HPDE6-E6E7 (cell line): ENCODE measurements around the gene TWIST2.

Source experiments
- DNase-seq: peaks from one replicate; pipeline ENCODE4 v3.0.0; 2011; ENCODE audit warnings: missing footprints; ENCODE audit errors: extremely low spot score

The TWIST2 gene

GRCh38 chr2:238890618-238891456 is 43.0 kb downstream of the TWIST2 start:
- no peak for DNase-seq

- no peak for DNase-seq
Observed at GRCh38 chr2:238891457-238892203, 43.7 kb downstream of the TWIST2 start.

GRCh38 chr2:238892204-238892500 is 44.3 kb downstream of the TWIST2 start:
- no peak for DNase-seq

GRCh38 chr2:238892796-238893195 is 44.9 kb downstream of the TWIST2 start:
- DNase-seq = no peak

GRCh38 chr2:238893349-238894000 is 45.6 kb downstream of the TWIST2 start:
- no peak for DNase-seq

- DNase-seq = no peak
Observed at GRCh38 chr2:238894226-238894949, 46.5 kb downstream of the TWIST2 start.

GRCh38 chr2:238894950-238895298 is 47.0 kb downstream of the TWIST2 start:
- DNase-seq = no peak

- no peak for DNase-seq
Observed at GRCh38 chr2:238895361-238895882, 47.5 kb downstream of the TWIST2 start.

GRCh38 chr2:238895891-238896600 is 48.2 kb downstream of the TWIST2 start:
- no peak for DNase-seq

- DNase-seq = no peak
Observed at GRCh38 chr2:238896641-238897040, 48.8 kb downstream of the TWIST2 start.

- DNase-seq = no peak
Observed at GRCh38 chr2:238897122-238897880, 49.4 kb downstream of the TWIST2 start.

GRCh38 chr2:238897911-238898311 is 50.0 kb downstream of the TWIST2 start:
- DNase-seq = no peak

- no peak for DNase-seq
Observed at GRCh38 chr2:238898534-238899281, 50.8 kb downstream of the TWIST2 start.

GRCh38 chr2:238899386-238899785 is 51.5 kb downstream of the TWIST2 start:
- no peak for DNase-seq

- DNase-seq = no peak
Observed at GRCh38 chr2:238900511-238900910, 52.6 kb downstream of the TWIST2 start.

- DNase-seq = no peak
Observed at GRCh38 chr2:238901461-238902057, 53.7 kb downstream of the TWIST2 start.

- no peak for DNase-seq
Observed at GRCh38 chr2:238902285-238902684, 54.4 kb downstream of the TWIST2 start.

GRCh38 chr2:238903141-238903540 is 55.3 kb downstream of the TWIST2 start:
- DNase-seq = no peak

- DNase-seq = no peak
Observed at GRCh38 chr2:238904177-238904576, 56.3 kb downstream of the TWIST2 start.
